Measurements from ENCODE around the gene THOP1.
A peak's percentile ranks its signal among the peaks of the same experiment; 100 is the strongest.

Gene THOP1

DNA sequence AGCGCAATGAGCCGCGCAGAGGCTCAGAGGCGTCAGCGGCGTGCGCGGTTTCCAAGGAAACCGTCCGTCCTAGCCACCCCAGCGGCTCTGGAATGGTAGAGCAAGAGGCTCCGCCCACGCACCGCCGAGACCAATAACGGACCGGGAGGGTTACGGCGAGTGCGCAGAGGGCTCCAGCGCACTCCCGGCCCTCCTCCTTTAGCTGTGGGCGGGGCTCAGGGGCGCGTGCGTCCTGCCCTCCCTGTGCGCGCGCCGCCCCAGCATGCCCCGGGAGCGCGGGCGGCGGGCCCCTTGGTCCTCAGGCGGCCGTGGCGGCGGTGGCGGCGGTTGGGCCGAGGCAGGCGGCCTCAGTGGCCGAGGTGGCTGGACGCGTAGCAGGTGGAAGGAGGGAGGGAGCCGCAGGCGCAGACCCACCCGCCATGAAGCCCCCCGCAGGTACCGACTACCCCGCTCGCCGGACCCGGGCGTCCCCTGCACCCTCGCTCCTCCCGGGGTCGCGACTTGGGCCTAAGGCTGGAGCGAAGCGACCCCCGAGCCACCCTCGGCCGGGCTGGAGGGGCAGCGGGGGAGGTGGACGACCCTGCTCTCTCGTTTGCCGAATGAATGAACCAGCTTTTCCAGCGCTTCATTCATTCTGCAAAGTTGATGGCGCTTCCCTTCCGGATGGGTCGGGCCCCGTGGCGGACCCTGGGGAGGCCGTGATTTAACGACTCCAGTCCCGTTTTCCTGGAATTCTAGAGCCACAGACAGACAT is at the start of gene THOP1:
Gene THOP1 (plus strand): TSS at position 260 of the 754 bp plus-strand sequence. CDS start 160 bp downstream, at position 420.
- peak; percentile 99 for DNase-seq

DNA sequence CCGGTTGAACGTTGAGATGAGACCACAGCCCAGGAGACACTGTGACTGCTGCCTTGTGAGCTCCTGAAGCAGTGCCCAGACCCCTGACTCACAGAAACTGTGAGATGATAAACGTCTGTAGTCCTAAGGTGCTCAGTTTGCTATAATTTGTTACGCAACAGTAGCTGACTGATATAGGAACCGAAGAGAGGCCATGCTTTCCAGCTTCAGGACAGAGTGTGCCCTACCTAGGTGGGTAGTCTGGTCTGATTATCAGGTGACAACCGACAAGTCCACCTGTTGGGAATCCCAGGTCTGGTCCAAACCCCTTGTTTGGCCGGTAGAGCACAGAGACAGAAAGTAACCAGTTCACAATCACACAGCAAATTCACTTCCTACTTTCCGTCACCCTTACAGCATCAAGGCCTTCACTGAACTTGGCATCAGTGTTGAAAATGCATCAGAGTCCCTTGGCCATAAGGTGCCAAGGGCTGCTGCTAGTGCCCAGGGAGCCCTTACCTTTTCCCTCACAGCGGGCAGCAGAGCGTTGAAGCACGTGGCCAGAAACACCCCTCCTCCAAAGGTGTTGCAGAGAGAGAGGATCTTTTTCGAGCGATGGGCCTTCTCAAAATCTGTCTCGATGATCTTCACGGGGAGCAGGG is 48.6 kb upstream of the THOP1 start:
- DNase-seq = no peak

DNA sequence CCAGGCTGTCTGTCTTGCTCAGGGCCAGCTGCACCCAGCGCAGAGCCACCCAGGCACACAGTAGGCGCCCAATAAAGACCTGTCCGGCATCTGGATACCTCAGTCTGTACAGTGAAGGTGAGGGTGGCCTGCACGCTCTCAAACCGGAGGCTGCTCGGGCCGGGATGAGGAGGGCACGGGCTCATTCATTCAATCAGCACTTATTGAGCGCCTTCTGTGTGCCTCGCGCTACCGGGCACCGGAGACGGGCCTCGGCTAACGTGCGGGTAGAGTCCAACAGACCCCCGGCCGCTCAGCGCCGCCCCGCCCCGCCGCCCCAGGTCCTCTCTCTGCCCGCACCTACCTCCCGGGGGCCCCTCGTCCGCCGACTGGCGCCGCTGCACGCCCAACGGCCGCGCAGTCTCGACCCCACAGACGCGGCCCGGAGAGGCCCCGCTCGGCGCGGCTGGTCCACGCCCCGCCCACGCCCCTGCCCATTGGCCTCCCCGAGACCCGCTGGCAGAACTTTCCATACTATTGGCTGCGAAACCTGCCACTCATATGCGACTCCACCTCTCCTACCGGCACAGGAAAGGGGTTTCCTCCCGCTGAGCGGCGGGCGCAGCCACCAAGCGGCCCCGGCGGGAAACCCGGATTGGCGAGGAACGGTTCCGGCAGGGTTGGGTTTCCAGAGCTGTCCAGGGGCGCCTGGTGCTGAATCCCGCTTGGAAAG is 45.5 kb upstream of the THOP1 start, which contains the start of gene SLC39A3:
Gene SLC39A3 (minus strand): TSS at position 416 of the 712 bp plus-strand sequence. CDS start 2,760 bp downstream, outside the sequence.
- DNase-seq = peak; percentile 95

DNA sequence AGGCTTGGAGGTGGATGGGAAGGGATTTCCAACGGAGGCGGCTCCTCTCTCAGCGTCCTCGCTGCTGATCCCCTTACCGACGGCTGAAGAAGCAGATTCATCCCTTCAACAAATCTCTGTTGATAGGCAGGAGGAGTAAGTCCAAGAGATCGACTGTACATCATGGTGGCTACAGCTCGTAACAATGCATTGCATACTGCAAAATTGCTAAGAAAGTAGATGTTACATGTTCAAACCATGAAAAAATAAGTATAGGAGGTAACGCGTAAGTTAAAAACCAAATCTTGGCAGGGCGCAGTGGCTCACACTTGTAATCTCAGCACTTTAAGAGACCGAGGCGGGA is 45.0 kb upstream of the THOP1 start:
- DNase-seq = no peak

DNA sequence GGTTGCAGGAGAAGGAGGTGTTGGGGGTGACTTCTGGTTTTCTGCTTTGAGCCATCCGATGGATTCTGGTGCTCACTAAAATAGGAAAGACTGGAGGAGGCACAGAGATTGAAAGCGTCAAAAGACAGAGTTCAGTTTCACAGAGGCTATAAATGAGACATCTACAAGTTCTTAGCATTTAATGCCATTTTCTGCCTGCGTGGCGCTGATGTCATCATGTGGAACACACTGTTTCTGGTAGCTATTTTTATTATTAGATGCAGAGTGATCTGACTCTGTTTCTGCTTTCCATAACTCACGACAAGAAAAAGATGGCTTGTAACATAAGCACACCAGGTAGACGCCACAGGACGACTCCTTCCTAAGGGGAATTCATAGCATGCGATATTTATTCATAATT is 42.2 kb upstream of the THOP1 start:
- no peak for DNase-seq

DNA sequence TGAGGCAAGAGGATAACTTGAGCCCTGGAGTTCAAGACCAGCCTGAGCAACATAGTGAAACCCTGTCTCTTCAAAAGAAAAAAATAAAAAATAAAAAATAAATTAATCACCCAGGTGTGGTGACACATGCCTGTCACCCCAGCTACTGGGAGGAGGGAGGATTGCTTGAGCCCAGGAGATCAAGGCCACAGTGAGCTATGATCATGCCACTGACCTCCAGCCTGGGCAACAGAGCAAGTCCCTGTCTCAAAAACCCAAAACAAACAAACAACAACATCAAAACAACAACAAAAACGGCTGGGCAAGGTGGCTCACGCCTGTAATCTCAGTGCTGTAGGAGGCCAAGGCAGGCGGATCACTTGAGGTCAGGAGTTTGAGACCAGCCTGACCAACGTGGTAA is 41.2 kb upstream of the THOP1 start:
- no peak for DNase-seq

DNA sequence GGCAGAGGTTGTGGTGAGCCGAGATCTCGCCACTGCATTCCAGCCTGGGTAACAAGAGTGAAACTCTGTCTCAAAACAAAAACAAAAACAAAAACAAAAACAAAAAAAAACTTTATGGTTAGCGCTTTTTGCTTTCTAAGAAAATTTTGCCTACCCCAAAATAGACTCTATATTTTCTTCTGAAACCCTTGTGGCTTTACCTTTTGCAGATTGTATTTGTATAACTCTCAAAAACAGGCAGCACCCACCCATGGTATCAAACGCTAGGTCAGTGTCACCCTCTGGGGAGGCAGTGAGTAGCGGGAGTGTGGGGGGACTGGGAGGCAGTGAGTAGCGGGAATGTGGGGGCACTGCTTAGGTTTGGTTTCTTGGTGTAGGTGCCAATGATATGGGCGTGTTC is 38.0 kb upstream of the THOP1 start:
- DNase-seq = no peak

DNA sequence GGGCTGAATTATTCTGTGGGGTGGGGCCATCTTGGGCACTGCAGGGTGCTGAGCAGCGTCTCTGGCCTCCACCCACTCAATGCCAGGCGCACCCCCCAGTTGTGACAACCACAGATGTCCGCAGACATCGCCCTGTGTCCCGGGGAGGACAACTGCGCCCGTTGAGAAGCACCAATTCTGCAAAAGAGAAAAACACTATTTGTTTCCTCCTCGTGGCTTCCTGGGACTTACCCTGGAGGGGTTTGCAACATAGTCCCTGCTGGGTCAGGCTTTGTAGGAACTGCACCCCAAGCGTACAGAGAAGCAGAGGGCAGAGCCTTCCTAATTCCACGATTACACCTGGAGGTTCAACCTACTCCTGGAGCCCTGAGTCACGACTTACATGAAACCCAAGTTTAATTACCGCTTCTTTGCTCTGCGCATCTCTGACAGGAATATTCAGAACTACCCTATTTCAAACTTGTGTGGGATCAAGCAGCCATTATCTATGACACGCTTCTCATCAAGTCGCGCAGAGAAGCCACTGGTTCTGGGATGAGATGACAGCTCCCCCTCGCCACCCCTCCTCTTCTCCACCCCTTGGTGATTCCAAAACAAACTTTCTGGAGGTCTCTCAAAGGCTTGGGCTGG is 34.4 kb upstream of the THOP1 start:
- DNase-seq = no peak

DNA sequence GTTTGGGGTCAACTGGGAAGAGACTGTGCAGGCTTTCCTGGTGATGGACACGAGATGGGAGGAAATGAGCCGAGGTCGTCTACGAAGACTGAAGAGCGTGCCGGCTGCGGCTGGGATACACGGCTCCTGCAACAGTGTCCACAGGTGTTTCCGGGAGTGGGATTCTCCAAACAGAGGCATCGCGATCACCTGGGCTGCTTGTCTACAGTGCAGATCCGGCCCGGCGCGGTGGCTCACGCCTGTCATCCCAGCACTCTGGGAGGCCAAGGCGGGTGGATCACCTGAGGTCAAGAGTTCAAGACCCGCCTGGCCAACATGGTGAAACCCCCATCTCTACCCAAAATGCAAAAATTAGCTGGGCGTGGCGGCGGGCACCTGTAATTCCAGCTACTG is 33.9 kb upstream of the THOP1 start:
- no peak for DNase-seq

DNA sequence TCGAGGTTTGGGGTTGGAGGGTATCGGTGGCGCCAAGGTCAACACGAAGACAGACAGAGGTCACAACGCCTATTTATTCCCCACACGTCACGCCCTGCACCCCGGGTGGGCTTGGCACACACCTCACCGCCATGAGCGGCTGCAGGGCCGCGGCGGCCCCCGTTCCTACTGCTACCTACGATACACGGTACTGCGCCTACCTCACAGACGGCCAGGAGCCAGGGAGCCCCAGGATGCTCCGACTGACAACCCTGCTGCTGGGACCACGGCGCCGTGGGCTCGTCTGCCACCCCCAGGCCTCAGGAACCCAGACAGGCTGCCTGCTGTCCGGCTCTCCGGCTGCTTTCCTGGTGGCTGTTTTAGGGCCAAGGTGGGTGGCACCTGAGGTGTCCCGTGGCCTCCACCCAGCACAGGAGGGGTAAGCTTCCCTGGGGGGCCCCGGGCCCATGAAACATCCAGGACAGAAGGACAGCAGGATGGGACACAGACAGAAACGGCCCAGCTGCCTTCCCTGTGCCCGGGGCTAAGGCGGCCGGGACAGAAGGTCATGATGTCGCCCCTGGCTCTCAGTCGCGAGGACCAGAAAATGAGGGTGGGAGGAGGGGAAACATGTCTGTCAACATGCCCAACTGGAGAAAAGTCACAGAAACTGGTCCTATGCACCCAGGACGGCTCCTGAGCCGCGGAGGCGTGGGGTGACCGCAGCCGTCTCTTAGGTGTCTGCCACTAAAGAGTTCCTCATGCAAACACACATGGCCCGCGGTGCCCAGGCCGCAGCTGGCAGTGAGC is 30.4 kb upstream of the THOP1 start:
- no peak for DNase-seq

DNA sequence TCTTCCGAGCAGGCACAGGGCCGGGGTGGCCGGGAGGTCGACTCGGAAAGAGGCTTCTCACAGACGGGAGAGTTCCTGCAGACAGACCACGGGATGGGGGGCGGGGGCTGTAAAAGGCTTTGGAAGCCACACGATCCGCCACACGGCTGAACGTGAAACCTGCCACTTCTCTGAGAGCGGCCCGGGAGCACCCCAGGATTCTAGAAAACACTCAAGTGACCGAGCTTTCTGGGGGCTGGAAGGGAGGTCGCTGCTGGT is 29.9 kb upstream of the THOP1 start:
- DNase-seq = no peak

DNA sequence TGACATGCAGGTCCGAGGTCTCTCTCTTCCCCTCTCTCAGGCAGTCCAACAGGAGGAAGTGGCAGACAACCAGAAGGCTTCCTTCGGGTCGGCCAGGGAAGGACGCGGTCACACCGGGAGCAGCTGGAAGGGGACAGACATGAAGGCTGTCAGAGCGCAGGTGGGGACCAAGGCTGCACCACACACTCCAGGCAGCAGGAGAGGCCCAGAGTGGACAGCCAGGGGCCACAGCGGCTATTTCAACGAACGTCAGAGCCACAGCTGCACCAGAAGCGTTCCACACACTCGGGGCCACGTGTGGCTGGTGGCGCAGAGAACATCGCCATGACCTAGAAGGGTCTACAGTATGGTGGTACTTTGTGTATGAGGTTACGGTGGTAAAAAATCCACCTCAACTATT is 29.5 kb upstream of the THOP1 start:
- no peak for DNase-seq

DNA sequence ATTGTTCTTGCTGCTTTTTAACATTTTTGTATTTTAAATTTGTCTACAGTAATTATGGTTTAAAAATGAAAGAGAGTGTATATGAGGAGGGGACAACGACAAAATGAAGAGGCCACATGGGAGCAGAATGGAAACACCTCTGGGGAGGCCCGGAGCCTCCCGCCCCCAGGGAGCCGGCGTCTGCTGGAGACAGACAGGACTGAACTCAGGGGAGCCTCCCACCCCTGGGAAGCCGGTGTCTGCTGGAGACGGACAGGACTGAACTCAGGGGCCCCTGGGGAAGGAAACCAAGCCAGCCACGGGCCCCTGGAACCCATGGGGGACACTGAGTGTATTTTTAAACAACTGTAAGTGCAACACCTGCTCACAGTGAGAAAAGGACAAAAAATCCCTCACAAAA is 28.8 kb upstream of the THOP1 start:
- no peak for DNase-seq

DNA sequence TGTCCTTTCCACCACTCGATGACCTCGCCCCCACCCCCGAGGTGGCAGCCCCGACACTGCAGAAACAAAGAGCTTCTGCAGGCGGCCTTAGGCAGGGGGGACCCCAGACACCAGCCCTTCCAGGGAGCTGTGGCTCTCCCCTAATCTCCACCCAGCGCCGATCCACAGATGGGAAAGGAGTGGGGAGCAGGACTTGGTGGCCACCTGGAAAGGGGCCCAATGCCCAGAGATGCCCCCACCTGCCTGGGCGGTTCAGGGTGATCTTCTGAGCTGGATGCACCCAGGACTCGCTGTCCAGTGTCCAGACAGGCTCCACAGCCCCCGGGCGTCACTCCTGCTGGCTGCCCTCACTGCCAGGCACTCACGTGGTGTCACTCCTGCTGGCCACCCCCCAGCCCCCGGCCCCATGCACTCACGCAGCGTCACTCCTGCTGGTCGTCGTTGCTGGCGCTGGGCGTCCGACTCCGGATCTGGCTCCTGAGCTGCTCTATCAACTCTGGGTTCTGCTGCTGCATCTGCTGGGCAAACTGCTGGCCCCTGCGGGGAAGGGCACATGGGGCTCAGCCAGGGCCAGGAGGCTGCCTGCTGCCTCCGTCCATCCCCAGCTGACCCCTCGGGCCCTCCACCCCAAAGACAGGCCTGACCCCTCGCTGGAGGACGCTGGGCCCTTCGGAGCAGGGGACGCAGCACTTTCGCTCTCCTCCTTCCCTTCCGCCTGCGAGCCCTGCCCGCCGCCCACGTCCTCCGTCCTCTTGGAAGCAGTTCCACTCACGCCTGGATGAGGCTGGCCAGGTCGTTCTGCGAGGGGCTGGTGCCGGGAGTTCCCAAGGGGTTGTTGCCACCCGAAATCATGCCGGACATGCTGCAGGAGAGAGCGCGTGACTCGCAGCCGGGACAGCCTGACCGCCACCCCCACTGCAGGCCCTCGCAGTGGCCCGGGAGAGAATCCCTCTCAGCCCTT is 28.1 kb upstream of the THOP1 start:
- no peak for DNase-seq

DNA sequence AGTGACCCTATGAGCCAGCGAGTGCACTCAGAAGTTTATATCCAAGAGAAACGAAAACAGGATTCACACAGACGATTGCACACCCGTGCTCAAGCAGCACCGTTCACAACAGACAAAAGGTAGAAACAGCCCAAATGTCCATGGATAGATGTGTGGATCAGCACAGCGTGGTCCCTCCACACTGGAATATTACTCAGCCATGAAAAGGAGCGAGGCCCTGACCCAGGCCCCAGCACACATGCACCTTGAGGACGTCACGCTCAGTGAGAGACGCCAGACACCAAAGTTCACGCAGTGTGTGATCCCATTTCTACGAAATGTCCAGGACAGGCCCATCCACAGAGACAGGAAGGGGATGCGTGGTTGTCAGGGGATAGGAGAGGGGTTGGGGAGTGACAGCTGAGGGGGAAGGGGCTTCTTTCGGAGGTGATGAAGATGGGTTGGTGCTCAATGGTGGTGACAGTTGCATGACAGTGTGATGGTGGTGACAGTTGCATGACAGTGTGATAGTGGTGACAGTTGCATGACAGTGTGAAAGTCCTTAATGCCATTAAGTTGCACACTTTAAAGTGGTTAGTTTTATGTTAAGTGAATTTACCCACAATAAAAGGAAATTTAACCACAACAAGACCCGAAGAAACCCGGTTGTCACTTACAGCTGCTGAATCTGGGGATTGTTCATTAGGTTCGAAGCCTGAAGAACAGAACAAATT is 26.5 kb upstream of the THOP1 start:
- no peak for DNase-seq

DNA sequence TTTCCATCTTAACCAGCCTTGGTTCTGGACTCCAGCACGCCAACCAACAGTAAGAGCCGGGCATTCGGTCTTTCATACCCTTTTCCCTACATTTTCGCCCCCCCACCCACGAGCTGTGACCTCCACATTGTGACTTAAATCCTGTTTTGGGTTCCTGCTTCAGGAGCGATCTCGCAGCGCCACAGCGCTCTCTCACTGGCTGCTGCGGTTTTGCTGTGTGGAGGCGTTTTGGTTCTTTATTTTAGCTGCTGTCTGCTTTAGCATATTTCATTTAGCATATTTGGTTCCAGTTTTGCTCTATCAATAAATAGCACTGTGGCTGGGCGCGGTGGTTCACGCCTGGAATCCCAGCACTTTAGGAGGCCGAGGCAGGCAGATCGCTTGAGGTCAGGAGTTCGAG is 25.9 kb upstream of the THOP1 start:
- no peak for DNase-seq

DNA sequence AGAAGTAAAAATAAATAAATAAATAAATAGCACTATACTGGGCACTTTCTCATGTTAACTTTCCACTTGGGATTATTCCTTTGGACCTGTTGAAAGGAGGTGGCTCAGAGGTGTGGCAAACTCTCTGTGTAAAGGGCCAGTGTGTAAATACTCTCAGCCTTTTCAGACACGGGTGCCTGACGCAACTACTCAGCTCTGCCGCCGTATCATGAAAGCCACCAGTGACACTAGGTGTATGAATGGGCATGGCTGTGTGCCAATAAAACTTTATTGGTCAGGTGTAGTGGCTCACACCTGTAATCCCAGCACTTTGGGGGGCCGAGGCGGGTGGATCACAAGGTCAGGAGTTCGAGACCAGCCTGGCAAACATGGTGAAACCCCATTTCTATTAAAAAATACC is 25.3 kb upstream of the THOP1 start:
- DNase-seq = no peak

DNA sequence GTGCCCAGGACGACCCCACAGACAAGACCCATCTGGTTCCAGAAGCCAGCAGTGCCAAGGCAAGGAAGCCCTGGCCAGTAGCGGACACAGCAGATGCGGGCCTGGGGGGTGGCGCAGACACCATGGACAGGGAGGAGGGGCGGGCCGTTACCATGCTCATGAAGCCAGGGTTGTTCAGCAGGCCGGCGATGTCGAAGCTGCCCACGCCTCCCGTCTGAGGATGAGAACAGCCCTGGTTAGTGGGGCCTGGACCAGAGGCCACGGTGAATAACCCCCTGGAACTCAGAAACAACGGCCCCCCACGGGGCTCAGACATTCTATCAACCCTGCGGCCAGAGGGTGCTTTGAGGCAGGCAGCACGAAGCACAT is 24.0 kb upstream of the THOP1 start:
- DNase-seq = no peak

DNA sequence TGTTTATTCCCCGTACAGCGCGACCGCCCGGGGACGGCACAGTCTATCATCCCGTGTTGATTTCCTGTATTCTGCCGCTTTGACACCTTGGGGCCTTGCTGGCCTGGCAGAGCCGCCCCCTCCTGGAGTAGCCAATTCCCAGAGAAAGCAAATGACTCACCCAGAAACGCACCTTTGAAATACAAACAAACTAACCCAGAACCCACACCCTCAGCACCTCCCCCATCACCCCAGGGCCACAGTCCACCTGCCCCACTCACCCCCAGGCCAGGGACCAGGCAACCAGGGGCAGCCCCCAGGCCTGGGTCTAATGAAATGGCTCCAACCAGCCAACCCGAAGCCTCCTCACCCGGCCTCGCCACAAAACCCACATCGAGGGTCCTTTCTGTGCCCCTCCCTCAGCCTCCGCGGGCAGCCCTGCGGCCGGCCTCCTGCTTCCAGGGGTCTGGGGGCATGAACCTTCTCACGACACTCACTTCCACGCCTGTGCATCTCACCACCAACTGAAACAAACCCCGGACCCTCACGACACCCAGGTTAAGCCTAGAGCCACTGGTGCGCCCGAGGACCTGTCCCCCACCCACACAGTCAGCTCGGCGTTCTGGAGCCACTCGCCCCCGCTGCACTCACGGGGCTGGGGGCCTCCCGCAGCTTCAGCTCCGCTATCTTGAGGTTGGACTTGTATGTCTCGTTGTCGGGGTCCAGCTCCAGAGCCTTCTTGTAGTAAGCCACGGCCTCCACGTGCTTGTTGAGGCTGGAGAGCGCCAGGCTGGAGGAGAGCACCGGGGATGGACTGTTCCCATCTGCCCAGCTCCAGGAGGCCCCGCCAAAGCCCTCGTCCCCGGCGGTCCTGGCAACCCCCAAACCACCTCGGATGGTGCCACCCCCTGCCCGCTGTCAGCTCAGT is 23.2 kb upstream of the THOP1 start:
- no peak for DNase-seq
